Measurements from ENCODE around the gene PTPRZ1. TPM values are rescaled to one million over a fixed set of nuclear protein-coding genes. Genes with fewer than 3 reads are reported as not detected.

Gene PTPRZ1
- total RNA-seq, 1 donor from 2014 or later, result 0.13 TPM

GRCh38 chr7:121945480-121946236 is 72.7 kb downstream of the PTPRZ1 start:
- DNase-seq (ENCODE audit: low spot score) (no peak), ATAC-seq (no peak)

- DNase-seq (ENCODE audit: low spot score), result no peak
- ATAC-seq, result no peak
These were observed 80.2 kb downstream of the PTPRZ1 start for GRCh38 chr7:121953164-121953563.

- ATAC-seq (no peak), DNase-seq (ENCODE audit: low spot score) (no peak)
These were observed 80.6 kb downstream of the PTPRZ1 start for GRCh38 chr7:121953601-121954000.

GRCh38 chr7:121954803-121955202 is 81.8 kb downstream of the PTPRZ1 start:
- DNase-seq (ENCODE audit: low spot score), result no peak
- no peak for ATAC-seq

GRCh38 chr7:121957626-121958025 is 84.7 kb downstream of the PTPRZ1 start:
- no peak for DNase-seq (ENCODE audit: low spot score)
- no peak for ATAC-seq

- DNase-seq (ENCODE audit: low spot score) (no peak), ATAC-seq (no peak)
These were observed 87.7 kb downstream of the PTPRZ1 start for GRCh38 chr7:121960678-121961077.

- DNase-seq (ENCODE audit: low spot score) (no peak), ATAC-seq (no peak)
These were observed 88.3 kb downstream of the PTPRZ1 start for GRCh38 chr7:121961089-121961867.

- ATAC-seq (no peak), DNase-seq (ENCODE audit: low spot score) (no peak)
These were observed 93.4 kb downstream of the PTPRZ1 start for GRCh38 chr7:121966276-121966934.

GRCh38 chr7:121966935-121967332 is 94.0 kb downstream of the PTPRZ1 start:
- ATAC-seq, result no peak
- no peak for DNase-seq (ENCODE audit: low spot score)

- DNase-seq (ENCODE audit: low spot score) (no peak), ATAC-seq (no peak)
These were observed 112.6 kb downstream of the PTPRZ1 start for GRCh38 chr7:121985476-121986030.

GRCh38 chr7:121992068-121992467 is 119.1 kb downstream of the PTPRZ1 start:
- DNase-seq (ENCODE audit: low spot score) (no peak), ATAC-seq (no peak)

- peak; percentile 97 for ATAC-seq
- peak; percentile 47 for DNase-seq (ENCODE audit: low spot score)
These were observed 121.9 kb downstream of the PTPRZ1 start for GRCh38 chr7:121994625-121995410.

GRCh38 chr7:122006687-122007086 is 133.7 kb downstream of the PTPRZ1 start:
- ATAC-seq (no peak), DNase-seq (ENCODE audit: low spot score) (no peak)

GRCh38 chr7:122010116-122010515 is 137.2 kb downstream of the PTPRZ1 start:
- DNase-seq (ENCODE audit: low spot score), result no peak
- ATAC-seq, result no peak

GRCh38 chr7:122013065-122013464 is 140.1 kb downstream of the PTPRZ1 start:
- ATAC-seq, result no peak
- DNase-seq (ENCODE audit: low spot score), result no peak

GRCh38 chr7:122013630-122014029 is 140.7 kb downstream of the PTPRZ1 start:
- DNase-seq (ENCODE audit: low spot score) (no peak), ATAC-seq (no peak)

GRCh38 chr7:122014697-122015096 is 141.7 kb downstream of the PTPRZ1 start:
- ATAC-seq, result no peak

GRCh38 chr7:122018032-122018431 is 145.1 kb downstream of the PTPRZ1 start:
- ATAC-seq (no peak), DNase-seq (ENCODE audit: low spot score) (no peak)

More at GRCh38 chr7:122014697-122015096, 141.7 kb downstream of the PTPRZ1 start:
- no peak for DNase-seq (ENCODE audit: low spot score)

GRCh38 chr7:122027058-122027457 is 154.1 kb downstream of the PTPRZ1 start:
- no peak for ATAC-seq
- no peak for DNase-seq (ENCODE audit: low spot score)

- ATAC-seq, result no peak
- DNase-seq (ENCODE audit: low spot score), result no peak
These were observed 160.7 kb downstream of the PTPRZ1 start for GRCh38 chr7:122033641-122034040.

GRCh38 chr7:122035876-122036275 is 162.9 kb downstream of the PTPRZ1 start:
- ATAC-seq (no peak), DNase-seq (ENCODE audit: low spot score) (no peak)

Data from left lobe of liver (tissue), 2 donors.